ENCODE measurements around the gene E2F4. TPM values are rescaled to one million over a fixed set of nuclear protein-coding genes. Genes with fewer than 3 reads are reported as not detected.

E2F4 gene
- polyA plus RNA-seq, 3 donors: 25.5 to 72.6 (median 52.0) TPM

DNA sequence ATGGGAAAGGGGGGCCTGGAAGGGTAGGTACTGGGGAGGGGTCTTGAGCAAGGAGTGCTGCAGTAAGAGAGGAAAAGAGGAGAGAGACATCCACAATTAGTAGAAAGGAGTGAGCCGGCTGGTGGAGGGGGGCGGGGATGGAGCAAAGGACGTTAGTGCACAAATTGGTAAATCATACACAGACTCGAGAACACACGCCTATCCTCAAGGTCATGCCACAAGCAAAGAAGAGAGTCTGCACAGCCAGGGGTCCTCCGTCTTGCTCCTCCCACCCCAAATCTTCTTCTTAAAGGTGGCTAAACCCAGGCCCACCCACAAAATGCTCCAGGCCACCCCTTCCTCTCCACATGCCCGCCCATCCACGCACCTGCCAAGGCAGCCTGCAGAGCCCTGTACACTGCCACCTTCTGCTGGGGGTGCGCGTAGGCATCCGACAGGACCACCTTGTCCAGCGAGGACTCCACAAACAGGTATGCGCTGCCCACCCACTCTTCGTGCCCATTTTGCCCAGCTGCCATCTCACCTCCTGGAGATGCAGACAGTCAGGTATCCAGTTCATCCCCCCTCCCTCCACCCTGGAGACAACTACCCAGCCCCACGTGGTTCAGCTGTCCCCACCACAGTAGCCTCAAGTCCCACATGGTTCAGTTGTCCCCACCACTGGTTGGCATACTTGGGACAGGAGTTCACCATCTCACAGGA, 35.7 kb upstream of the E2F4 start:
- 55 to 78% (median 73%) methylated on average over 15 of the region's 15 CpGs for WGBS, 3 donors

DNA sequence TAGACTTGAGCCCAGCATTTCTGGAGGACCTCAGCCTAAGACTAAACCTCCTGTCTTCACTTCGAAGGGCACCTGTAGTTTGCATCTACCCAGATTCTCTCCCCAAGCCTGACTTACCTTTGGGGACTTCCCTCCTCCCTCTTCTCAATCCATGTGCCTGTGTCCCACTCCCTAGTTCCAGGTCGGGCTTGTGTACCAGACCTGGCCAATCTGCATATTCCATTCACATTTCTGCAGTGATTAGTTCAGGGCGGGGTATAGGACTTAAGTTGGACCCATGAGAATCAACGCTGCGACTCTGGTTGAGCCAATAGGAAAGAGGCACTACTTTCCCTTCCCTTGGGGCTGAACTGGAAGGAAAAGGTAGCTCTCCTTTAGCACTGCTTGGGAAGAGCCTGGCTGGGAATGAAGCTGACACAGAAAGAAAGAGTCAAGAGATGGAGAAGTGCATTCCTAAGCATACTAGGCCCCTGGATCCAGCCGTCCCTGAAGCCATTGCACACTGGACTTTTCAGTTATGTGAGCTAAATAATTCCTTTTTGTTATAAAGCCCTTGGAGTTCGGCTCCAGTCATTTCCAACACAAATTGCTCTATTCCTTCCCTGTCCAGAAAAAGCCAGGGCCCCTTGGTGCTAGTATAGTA, 34.7 kb upstream of the E2F4 start:
- WGBS, 3 donors: 70 to 79% (median 73%) methylated on average over 7 of the region's 7 CpGs

More for the DNA sequence above, 35.7 kb upstream of the E2F4 start:
- H3K27ac ChIP-seq (ENCODE audit: low read depth, low read length): no peak overlapping the region

DNA sequence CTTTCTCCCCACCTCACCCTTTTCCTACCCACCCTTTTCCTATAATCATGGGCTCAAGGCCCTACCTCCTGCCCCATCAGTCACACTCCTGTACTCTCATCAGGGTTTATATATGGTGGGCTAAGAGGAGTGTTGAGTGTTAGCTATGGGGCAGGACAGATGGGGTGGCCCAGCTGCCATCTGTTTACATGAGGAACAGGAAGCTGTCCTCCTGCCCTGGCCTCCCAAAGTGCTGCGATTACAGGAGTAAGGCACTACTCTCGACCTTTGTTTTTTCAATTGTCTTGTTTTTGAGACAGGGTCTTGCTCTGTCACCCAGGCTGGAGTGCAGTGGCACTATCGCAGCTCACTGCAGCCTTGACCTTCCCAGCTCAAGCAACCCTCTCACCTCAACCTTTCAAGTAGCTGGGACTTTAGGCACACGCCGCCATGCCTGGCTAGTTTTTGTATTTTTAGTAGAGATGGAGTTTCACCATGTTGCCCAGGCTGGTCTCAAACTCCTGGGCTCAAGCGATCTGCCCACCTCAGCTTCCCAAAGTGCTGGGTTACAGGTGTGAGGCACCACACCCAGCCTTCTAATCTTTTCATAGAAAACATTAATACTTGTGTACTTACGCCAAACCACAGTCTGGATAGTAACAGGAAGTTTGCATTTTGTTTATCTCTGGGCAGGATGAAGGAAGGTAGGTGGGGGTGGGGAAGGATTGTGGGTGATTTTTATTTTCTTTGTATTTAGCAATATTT, 33.9 kb upstream of the E2F4 start:
- no peak overlapping the region for H3K27ac ChIP-seq (ENCODE audit: low read depth, low read length)
- WGBS, 3 donors: 70 to 80% (median 80%) methylated on average over 7 of the region's 7 CpGs

More for the DNA sequence above, 34.7 kb upstream of the E2F4 start:
- H3K27ac ChIP-seq (ENCODE audit: low read depth, low read length): no peak overlapping the region

DNA sequence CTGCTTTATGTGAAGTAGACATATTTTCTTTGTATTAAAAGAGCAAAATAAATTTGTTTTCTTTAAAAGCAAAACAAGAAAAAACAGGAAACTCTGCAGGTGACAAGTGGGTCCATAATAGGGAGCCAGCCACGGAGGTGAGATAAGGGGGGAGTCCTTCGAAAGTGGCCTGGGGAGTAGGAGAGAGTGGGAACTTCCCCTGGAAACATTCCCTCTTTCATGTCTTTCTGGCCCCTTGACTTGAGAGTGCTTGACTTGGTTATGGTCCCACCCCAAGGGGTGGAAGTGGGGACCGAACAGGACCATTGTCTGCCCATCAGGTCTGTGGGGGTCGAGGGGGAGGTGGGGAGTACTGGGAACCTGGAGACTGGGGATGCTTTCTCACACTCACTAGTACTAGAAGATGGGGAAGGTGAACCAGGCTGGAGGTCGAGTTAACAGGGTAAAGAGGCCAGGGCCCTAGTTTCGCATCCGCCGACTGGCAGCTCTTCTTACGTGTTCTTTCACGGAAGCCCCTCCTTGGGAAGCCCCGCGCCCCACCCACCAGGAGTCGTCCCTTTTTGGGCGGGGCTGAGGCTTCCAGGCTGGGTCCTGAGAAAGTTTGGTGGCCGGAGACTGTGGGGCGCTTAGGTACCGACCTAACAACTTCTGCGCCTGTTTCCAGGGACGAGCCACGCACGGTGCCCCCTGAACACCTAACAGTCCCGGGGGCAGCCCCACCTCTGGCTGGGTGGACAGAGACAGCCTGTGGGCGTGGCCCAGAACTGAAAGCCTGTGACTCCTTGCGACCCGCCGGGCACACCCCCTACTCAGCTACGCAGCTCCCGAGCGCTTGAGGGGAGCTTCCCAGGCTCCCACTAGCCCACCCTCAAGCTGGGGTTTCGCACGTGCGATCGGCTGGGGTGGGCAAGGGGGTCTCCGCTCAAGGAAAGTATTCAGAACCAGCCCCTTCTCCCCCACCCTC, 33.0 kb upstream of the E2F4 start:
- no peak overlapping the region for H3K27ac ChIP-seq (ENCODE audit: low read depth, low read length)
- 5 to 7% (median 7%) methylated on average over 34 of the region's 34 CpGs for WGBS, 3 donors

DNA sequence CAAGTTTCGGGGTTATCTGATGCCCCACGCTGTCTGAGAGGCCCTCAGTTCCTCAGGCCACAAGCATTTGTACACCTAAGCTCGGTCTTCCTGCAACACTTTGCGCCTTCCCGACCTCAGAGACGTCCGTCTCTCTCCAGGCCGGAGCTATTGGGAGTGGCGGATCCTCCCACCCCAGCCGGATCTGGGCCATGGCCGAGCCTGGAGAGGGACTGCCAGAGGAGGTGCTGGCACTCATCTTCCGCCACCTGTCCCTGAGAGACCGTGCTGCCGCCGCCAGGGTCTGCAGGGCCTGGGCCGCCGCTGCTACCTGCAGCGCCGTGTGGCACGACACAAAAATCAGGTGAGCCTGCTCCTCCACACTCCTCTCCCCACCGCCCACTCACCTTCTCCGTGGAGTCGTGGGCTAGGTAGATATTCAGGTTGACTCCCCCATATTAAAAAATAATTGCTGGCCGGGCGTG, 30.3 kb upstream of the E2F4 start:
- H3K27ac ChIP-seq (ENCODE audit: low read depth, low read length): no peak overlapping the region
- WGBS, 3 donors: 57 to 66% (median 59%) methylated on average over 25 of the region's 25 CpGs

DNA sequence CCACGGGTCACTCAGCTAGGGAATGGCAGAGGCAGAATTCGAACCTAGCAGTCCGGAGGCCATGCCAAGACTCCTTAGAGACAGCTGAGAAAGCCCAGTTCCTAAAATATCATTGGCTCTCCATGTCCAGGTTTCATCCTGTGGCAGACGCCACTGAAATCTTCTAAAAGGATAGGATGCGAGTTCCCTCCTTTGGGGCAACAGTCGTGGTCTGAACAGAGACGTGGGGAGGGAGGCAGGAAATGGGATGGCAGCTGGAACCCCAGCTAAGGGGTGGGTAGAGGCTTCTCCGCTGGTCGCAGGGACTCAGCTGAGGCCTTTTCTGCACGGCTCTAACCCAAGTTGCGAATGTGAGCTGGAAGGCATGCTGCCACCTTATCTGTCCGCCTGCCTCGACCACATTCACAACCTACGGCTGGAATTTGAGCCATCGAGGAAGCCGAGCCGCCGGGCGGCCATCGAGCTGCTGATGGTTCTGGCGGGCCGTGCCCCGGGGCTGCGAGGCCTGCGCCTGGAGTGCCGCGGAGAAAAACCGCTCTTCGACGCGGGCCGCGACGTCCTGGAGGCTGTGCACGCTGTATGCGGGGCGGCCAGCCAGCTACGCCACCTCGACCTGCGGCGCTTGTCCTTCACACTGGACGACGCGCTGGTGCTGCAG, 29.3 kb upstream of the E2F4 start:
- no peak overlapping the region for H3K27ac ChIP-seq (ENCODE audit: low read depth, low read length)
- WGBS, 3 donors: 29 to 60% (median 37%) methylated on average over 44 of the region's 44 CpGs

DNA sequence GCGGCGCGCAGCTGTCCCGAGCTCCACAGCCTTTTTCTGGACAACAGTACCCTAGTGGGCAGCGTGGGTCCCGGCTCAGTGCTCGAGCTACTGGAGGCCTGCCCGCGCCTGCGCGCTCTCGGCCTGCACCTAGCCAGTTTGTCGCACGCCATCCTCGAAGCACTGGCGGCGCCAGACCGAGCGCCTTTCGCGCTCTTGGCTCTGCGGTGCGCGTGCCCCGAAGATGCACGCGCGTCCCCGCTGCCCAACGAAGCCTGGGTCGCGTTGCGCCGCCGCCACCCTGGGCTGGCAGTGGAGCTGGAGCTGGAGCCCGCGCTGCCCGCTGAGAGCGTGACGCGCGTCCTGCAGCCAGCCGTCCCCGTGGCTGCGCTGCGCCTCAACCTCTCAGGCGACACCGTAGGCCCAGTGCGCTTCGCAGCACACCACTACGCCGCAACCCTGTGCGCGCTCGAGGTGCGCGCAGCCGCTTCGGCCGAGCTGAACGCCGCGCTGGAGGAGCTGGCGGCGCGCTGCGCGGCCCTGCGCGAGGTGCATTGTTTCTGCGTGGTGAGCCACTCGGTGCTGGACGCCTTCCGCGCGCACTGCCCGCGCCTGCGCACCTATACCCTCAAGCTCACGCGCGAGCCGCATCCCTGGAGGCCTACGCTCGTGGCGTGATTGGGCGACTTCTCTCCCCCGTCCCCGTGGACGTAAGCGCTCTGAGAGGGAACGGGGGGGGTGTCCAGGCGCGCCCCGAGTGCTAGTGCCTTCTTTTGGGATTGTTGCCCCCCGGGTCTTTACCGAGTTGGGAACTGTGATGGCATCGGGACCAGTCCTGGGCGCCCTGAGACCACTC, 28.6 kb upstream of the E2F4 start:
- 6 to 52% (median 10%) methylated on average over 90 to 98 of the region's 99 CpGs for whole genome bisulfite sequencing, 3 donors
- H3K27ac ChIP-seq (ENCODE audit: low read depth, low read length): no peak overlapping the region

DNA sequence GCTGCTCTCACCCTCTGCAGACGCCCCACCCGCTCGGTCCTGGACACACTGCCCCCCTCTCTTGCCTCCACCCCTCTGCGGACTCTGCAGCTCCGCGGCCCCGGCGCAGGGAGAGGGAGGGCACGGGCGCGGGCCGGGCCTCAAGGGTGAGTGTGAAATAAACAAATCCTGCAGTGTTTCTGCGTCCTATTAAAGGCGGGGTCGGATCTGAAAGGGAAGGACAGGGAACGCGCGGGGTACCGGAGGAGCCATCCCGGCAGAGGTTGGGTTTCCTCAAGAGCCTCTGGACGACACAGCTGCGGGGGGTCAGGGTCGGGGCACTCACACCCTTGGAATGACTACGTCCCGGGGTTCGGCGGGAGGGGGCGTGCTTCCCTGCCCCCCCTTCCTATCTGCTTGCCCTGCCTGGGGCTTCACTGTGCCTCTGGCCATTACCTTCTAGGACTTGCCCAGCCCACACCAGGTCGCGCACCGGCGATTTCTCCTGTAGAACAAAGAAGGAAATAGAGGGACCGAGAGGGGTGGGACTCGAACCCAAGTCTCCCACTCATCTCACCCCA, 27.9 kb upstream of the E2F4 start:
- 1 to 27% (median 2%) methylated on average over 27 to 34 of the region's 34 CpGs for WGBS, 3 donors

DNA sequence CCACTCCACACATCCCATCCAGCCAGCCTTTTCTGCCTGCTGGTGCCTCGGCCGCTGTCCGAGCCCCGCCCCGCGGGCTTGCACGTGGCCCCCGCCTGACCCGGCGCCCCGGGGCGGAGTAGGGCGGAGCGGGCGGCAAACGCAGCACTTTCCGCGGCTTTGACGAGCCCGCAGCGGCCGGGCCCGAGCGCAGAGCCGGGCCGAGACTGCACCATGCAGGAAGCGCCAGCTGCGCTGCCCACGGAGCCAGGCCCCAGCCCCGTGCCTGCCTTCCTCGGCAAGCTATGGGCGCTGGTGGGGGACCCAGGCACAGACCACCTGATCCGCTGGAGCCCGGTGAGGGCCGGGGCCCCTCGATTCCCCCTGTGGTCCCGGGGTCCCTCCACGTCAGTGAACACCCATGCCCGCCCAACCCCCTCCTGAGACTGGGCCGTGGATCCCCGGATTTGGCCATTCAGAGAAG, 27.3 kb upstream of the E2F4 start, which contains the start of gene HSF4:
TSS of gene HSF4 (plus strand) at position 147 of the 463 bp plus-strand sequence. CDS start at position 214, 67 bp downstream.
- no peak within 1 kb of the TSS for H3K27ac ChIP-seq (ENCODE audit: low read depth, low read length)
- 2 to 4% (median 2%) methylated on average over 34 to 41 of the region's 41 CpGs for WGBS, 3 donors

More for the DNA sequence above, 27.9 kb upstream of the E2F4 start:
- no peak overlapping the region for H3K27ac ChIP-seq (ENCODE audit: low read depth, low read length)

DNA sequence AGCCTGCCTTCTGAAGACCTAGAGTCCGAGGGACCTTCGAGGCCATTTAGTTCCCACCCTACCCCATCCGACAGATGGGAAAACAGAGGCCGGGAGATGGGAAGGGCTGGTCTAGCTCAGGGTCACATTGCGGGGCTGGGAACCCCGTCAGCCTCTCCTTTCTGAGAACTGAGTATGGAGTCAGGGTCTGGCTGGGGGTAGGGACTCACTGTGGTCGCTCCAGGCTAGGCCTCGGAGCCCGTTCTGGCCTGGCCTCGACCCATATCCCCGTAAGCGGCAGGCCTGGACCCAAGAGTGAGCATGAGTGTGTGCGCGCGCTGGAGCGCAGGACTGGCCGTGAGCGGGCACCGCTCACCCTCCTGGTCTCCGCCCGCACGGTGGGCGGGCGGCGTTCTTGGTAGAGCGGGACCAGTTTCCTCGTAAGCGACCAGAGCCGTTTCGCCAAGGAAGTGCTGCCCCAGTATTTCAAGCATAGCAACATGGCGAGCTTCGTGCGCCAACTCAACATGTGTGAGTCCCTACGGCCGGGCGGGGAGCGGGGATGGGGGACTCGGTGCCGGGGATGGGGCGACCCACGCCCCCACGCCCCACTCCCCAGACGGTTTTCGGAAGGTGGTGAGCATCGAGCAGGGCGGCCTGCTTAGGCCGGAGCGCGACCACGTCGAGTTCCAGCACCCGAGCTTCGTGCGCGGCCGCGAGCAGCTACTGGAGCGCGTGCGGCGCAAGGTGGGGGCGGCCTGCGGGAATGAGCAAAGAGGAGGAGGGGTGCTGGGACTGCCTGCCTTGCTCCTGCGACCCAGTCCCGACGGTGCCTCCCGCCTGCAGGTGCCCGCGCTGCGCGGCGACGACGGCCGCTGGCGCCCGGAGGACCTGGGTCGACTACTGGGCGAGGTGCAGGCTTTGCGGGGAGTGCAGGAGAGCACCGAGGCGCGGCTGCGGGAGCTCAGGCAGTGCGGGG, 26.6 kb upstream of the E2F4 start:
- 15 to 26% (median 17%) methylated on average over 68 to 85 of the region's 85 CpGs for WGBS, 3 donors
- no peak overlapping the region for H3K27ac ChIP-seq (ENCODE audit: low read depth, low read length)

DNA sequence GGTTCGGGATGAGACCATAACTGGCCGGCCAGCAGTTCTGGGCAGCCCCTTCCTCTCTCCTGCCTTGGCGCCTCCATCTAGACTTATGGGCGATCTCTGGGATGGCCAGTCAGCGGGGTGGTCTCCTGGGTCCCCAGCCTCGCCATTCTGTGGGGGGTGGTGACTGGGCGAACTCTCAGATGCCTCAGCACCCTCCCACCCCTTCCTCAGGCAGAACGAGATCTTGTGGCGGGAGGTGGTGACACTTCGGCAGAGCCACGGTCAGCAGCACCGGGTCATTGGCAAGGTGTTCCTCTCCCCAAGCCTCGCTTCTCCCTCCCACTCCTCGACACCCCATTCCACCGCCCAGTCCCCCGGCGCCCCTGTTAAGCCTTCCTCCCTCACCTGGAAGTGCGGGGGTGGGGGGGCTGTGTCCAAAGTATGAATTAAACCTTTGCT, 25.8 kb upstream of the E2F4 start:
- H3K27ac ChIP-seq (ENCODE audit: low read depth, low read length): no peak overlapping the region
- 42 to 54% (median 50%) methylated on average over 12 to 18 of the region's 18 CpGs for WGBS, 3 donors

DNA sequence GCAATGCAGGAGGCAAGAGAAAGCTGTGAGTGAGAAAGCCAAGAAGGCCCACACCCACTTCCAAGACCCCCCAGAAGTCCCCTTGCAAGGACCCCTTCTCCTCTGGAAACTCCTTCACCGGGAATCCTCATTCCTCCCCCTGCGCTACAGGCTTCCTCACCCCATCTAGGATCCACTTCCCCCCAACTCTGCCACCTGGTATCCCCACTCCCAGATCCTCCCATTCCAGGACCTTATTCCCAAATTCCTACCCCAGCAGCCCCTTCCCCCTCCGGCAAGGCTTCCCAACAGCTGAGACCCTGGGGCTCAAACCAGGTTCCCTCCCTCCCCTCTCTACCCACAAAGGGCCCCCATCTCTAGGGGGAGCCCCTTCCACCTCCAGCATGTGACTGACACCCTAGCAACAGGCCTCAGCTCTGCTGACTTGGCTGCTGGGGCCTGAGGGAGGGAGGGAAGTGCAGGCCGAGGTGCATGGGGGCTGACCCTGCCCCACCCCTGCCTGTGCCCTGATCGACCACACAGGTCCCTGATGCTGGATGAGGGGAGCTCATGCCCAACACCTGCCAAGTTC, 25.3 kb upstream of the E2F4 start:
- WGBS, 3 donors: 82 to 83% (median 83%) methylated on average over 5 of the region's 5 CpGs
- no peak overlapping the region for H3K27ac ChIP-seq (ENCODE audit: low read depth, low read length)

DNA sequence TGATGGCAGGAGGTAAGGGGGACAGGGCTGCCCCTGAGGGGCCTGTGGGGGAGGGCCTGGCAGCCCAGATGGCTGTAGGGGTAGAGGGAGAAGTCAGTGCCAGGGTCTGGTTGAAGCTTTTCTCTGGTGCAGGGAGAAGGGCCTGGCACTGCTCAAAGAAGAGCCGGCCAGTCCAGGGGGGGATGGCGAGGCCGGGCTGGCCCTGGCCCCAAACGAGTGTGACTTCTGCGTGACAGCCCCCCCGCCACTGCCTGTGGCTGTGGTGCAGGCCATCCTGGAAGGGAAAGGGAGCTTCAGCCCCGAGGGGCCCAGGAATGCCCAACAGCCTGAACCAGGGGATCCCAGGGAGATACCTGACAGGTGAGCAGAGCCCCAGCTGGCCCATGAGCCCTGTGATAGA, 24.4 kb upstream of the E2F4 start:
- H3K27ac ChIP-seq (ENCODE audit: low read depth, low read length): no peak overlapping the region

DNA sequence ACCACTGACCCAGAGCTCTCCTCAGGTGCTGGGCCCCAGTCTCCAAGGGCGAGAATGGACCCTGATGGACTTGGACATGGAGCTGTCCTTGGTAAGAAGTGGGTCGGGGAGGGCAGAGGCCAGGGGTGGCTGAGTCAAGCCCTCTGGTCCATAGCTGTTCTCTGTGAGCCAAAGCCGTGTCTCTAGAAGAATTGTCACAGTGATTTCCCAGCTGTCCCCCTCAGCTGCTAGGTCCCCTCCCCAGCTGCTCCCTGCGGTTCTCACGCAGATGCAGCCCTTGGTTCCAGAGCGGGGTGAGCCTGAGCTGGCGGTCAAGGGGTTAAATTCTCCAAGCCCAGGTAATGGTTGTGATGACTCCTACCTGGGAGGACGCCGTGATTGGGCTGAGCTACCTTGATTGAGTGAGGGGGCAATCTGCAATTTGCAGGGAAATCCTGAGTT, 22.9 kb upstream of the E2F4 start:
- 64 to 73% (median 66%) methylated on average over 9 of the region's 9 CpGs for WGBS, 3 donors

More for the DNA sequence above, 24.4 kb upstream of the E2F4 start:
- WGBS, 3 donors: 94 to 96% (median 94%) methylated on average over 7 of the region's 7 CpGs

DNA sequence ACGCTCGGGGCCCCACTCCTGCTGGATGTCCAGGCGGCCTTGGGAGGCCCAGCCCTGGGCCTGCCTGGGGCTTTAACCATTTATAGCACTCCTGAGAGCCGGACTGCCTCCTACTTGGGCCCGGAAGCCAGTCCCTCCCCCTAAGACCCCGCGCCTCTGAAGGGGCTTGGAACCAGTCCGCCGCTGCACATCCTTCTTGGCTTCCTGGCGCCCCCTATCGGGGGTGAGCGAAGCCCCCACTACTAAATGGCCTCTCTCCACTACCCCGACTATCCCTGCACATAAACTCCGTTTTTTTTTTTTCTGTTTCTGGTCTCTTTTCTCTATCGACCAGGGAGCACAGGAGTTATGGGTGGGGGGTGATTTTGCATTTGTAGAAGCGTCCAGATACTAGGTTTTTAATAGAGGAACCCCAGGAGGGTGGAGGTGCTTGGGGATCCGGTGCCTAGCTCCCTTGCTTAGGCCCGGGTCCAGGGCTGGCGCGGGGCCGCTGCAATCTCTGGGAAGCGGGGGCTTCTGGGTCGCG, 22.2 kb upstream of the E2F4 start:
- WGBS, 3 donors: 10 to 11% (median 11%) methylated on average over 24 of the region's 24 CpGs

More for the DNA sequence above, 22.9 kb upstream of the E2F4 start:
- no peak overlapping the region for H3K27ac ChIP-seq (ENCODE audit: low read depth, low read length)

More for the DNA sequence above, 22.2 kb upstream of the E2F4 start:
- H3K27ac ChIP-seq (ENCODE audit: low read depth, low read length): no peak overlapping the region
